HL-60/S4 (cell line): ENCODE measurements around the gene BCAS3.
"Not testable (repeated sequence)": the region's sequence is repeated elsewhere in the genome, so short reads cannot be mapped to it uniquely, and the experiment has no call there.

ENCODE experiments used
- in situ Hi-C: fragments of 300-500 bp; cut with MboI; formaldehyde crosslinking; loops from 2 replicates; pipeline ENCODE4 v1.14.3; 2022; ENCODE audit warnings: low sequenced_read_pairs

The BCAS3 gene

DNA sequence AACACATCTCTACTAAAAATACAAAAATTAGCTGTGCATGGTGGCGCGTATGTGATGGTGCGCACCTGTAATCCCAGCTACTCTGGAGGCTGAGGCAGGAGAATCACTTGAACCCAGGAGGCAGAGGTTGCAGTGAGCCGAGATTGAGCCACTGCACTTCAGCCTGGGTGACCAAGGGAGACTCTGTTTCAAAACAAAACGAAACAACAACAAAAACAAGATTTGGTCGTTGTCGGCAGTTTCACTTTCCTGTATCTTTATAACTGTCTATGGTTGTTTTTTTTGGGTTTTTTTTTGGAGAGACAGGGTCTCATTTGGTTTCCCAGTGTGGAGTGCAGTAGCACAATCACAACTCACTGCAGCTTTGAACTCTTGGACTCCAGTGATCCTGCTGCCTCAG lies 8.9 kb upstream of the BCAS3 start:
- in situ Hi-C loops = not testable (repeated sequence)

GRCh38 chr17:60671482-60671881 lies 6.2 kb upstream of the BCAS3 start:
- in situ Hi-C loops = no loop called here

- in situ Hi-C loops = not testable (repeated sequence)
Observed at GRCh38 chr17:60674637-60675036, 3.0 kb upstream of the BCAS3 start.

- in situ Hi-C loops = no loop called here
Observed at GRCh38 chr17:60675997-60676396, 1.7 kb upstream of the BCAS3 start.

DNA sequence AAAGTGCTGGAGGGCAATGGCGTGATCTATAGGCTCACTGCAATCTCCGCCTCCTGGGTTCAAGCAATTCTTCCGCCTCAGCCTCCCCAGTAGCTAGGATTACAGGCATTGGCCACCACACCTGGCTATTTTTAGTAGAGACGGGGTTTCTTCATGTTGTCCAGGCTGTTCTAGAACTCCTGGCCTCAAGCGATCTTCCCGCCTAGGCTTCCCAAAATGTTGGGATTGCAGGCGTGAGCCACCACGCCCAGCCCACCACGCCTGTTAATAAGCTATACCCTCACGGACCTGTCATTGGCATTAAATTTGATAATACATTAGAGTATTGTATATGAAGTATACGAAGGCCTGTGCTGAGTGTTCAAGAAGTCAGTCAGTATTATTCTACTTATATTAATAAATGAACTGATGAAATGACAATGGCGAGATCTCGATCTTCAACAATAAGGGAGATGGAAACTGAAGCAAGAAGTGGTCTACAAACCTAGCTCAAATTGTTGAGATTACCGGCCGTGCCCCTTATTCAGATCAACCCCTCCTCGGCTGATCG lies 818 bp upstream of the BCAS3 start:
- in situ Hi-C loops = no loop called here

GRCh38 chr17:60678118-60678444 lies 430 bp downstream of the BCAS3 start:
- in situ Hi-C loops = no loop called here

- in situ Hi-C loops = no loop called here
Observed at GRCh38 chr17:60679287-60679686, 1.6 kb downstream of the BCAS3 start.

GRCh38 chr17:60680754-60681153 lies 3.1 kb downstream of the BCAS3 start:
- in situ Hi-C loops = no loop called here

DNA sequence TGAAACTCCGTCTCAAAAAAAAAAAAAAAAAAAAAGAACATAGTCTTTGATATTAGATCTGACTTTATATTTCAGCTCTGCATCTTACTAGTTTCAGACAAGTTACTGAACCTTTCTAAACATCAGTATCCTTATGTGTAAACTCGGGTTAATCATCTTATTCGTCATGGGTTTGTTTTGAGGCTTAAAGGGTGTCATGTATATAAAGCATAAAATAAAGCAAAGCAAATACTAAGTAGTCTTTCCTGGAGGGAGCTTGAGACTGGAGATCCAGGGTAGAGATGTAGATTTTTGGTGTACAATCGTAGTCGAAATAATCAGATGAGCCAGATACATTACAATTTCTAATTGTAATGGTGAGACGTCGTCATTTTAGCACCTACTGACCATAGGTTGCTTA lies 7.8 kb downstream of the BCAS3 start:
- in situ Hi-C loops = no loop called here

DNA sequence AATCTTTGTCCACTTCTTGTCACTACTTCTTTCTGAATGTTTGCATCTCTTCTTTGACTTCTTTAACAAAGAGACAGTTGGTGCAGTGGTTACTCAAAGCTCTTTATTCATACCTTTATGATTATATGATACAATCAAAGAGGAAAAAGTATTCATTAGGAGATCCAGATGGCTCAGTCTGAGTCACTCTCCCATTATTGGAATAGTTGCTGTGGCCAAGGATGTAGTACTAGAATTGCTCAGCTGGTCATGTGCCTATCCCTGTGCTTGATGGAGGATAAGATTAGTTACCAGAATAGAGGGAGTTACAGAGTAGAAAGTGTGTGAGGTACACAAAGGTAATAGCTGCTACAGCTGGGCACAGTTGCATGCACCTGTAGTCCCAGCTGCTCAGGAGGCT lies 18.3 kb downstream of the BCAS3 start:
- in situ Hi-C loops = no loop called here

DNA sequence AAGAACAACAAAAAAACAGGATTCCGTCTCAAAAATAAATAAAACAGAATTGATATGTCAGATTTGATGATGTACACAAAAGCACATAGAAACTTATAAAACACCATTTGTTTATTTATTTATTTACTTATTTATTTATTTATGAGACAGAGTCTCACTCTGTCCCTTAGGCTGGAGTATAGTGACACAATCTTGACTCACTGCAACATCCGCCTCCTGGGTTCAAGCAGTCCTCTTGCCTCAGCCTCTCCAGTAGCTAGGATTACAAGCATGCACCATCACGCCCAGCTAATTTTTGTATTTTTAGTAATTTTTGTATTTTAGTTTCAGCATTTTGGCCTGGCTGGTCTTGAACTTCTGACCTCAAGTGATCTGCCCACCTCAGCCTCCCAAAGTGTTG lies 21.4 kb downstream of the BCAS3 start:
- in situ Hi-C loops = no loop called here

GRCh38 chr17:60704170-60704569 lies 26.5 kb downstream of the BCAS3 start:
- in situ Hi-C loops = loop anchor here (25.0 kb wide), 1 partner anchor 858 kb away; no protein-coding TSS in a partner anchor

GRCh38 chr17:60712675-60713074 lies 35.0 kb downstream of the BCAS3 start:
- in situ Hi-C loops = loop anchor here (25.0 kb wide), 1 partner anchor 850 kb away; no protein-coding TSS in a partner anchor

DNA sequence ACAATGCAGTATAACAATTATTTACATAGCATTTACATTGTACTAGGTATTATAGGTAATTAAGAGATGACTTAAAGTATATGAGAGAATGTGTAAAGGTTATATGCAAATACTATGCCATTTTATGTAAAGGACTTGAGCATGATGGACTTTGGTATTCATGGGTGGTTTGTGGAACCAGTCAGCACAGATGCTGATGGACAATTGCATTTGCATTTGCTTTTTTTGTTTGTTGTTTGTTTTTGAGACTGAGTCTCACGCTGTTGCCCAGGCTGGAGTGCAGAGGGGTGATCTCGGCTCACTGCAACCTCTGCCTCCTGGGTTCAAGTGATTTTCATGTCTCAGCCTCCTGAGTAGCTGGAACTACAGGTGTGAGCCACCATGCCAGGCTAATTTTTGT lies 36.0 kb downstream of the BCAS3 start:
- in situ Hi-C loops = loop anchor here (25.0 kb wide), 1 partner anchor 849 kb away; no protein-coding TSS in a partner anchor

DNA sequence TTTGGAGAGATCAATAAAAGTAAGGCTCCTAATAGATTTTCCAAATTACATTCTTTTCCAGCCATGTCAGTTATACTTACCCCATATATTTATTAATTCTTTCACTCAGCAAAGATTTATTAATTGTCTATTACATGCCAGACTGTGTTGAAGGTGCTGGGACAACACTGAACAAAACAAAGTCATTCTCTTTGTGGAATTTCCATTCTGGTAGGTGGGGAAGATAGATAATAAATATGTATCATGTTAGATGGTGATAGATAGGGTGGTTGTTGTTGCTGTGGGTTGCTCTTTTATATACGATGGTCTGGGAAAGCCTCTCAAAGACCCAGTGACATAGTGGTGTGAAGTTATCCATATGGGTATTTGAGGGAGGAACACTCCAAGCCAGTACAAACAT lies 39.1 kb downstream of the BCAS3 start:
- in situ Hi-C loops = loop anchor here (25.0 kb wide), 1 partner anchor 846 kb away; no protein-coding TSS in a partner anchor

GRCh38 chr17:60717814-60718213 lies 40.2 kb downstream of the BCAS3 start:
- in situ Hi-C loops = loop anchor here (25.0 kb wide), 1 partner anchor 844 kb away; no protein-coding TSS in a partner anchor

- in situ Hi-C loops = loop anchor here (25.0 kb wide), 1 partner anchor 841 kb away; no protein-coding TSS in a partner anchor
Observed at GRCh38 chr17:60720763-60721531, 43.3 kb downstream of the BCAS3 start.

GRCh38 chr17:60724647-60725046 lies 47.0 kb downstream of the BCAS3 start:
- in situ Hi-C loops = loop anchor here (25.0 kb wide), 1 partner anchor 838 kb away; no protein-coding TSS in a partner anchor

DNA sequence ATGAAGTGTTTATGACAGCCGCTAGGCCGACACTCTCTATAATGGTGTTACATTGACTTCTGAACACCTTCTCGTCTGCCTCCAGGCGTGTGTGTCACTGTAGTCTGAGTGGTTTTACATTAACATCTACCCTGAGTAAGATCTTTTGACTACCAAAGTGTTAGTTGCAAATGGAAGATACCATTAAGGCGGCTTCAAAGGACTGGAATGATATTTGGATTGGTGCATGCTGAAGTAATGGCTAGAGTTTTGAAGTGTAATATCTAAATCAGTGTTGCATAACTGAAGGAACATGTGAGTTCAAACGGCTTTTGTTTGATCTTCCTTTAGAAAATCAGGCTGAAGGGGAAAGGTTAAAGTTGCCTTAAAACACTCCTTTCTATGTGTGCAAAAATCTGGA lies 52.2 kb downstream of the BCAS3 start:
- in situ Hi-C loops = no loop called here

DNA sequence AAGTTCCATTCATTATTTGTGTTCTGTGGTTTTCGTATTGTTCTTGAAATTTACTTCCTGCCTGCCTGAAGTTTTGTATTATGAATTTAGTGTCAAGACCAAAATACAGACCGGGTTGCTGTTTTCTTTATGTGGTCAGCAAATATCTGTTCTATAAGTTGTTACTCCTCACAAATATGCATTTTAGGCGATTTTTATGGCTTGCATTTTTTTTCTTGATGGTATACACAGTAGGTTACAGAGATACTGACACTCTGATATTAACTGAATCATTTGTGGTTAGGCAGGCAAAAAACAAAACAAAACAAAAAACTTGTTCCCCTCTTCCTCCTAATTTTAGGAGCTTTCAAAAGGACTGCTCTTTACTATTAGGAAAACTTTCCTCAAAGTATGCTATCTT lies 52.6 kb downstream of the BCAS3 start:
- in situ Hi-C loops = no loop called here

- in situ Hi-C loops = no loop called here
Observed at GRCh38 chr17:60738287-60738686, 60.6 kb downstream of the BCAS3 start.

DNA sequence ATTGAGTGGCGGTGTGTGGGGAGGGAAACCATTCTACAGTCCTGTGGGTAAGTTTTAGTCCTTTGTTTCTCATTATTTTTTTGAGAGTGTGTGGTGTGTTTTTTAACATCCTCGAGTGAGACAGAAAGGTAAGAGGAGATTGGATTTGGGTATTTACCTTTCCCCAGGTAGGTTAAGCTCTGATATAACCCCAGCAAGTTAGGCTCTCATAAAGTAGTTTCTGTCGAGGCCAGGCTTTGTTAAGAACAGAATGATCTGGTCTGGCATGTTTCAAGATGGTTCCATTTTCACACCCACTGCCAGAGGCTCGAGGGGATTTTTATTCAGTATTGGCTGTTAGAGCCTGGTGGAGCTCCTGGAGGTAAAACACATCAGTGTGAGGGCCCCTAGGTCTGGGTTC lies 62.9 kb downstream of the BCAS3 start:
- in situ Hi-C loops = no loop called here
